Putamen (tissue), 1 donor: ENCODE data around the gene PLK4.
"Not testable (repeated sequence)": the region's sequence is repeated elsewhere in the genome, so short reads cannot be mapped to it uniquely, and the experiment has no call there.

Source experiments
- DNase-seq: peaks from one replicate; pipeline ENCODE4 v3.0.0-alpha.2; 2016; ENCODE audit warnings: low spot score

The PLK4 gene

GRCh38 chr4:127905029-127905428 is 24.3 kb downstream of the PLK4 start:
- DNase-seq, result no peak

- no peak for DNase-seq
These were observed 35.8 kb downstream of the PLK4 start for GRCh38 chr4:127916512-127916911.

GRCh38 chr4:127917151-127917550 is 36.5 kb downstream of the PLK4 start:
- DNase-seq, result no peak

GRCh38 chr4:127920521-127920920 is 39.8 kb downstream of the PLK4 start:
- no peak for DNase-seq

- DNase-seq, result no peak
These were observed 41.5 kb downstream of the PLK4 start for GRCh38 chr4:127922226-127922625.

- not testable (repeated sequence) for DNase-seq
These were observed 45.0 kb downstream of the PLK4 start for GRCh38 chr4:127925720-127926119.

GRCh38 chr4:127930175-127930574 is 49.5 kb downstream of the PLK4 start:
- no peak for DNase-seq

GRCh38 chr4:127931836-127932235 is 51.1 kb downstream of the PLK4 start:
- DNase-seq, result not testable (repeated sequence)

GRCh38 chr4:127936974-127937373 is 56.3 kb downstream of the PLK4 start:
- DNase-seq, result no peak
